Motor neuron (in vitro differentiated cells): ENCODE measurements around the gene ABLIM2. TPM values are rescaled to one million over a fixed set of nuclear protein-coding genes. Genes with fewer than 3 reads are reported as not detected.

Source experiments
- ATAC-seq, 8 experiments: fragments of 200-7000 bp; cut with Tn5 transposase; replicated peaks in 6 of 8; 2 replicates each; pipeline ENCODE4 v1.8.0; 2021; ENCODE audit warnings: mild to moderate bottlenecking in 8 of 8, moderate library complexity in 8 of 8
- H3K27ac ChIP-seq, 2 donors: fragments of 250-450 bp; sonication (Bioruptor Pico); 2 replicates each; pipeline ENCODE4 v1.9.0; 2021; ENCODE audit warnings: antibody characterized with exemption in 2 of 2, mild to moderate bottlenecking in 2 of 2, moderate library complexity in 1 of 2
- H3K4me1 ChIP-seq, 2 donors: fragments of 250-450 bp; sonication (Bioruptor Pico); replicated peaks in 1 of 2; 2 replicates each; pipeline ENCODE4 v1.6.1; 2021; ENCODE audit warnings: antibody characterized with exemption in 2 of 2, mild to moderate bottlenecking in 2 of 2, moderate library complexity in 1 of 2
- H3K4me3 ChIP-seq, 5 donors: fragments of 250-450 bp; sonication (Bioruptor Pico); 2 replicates each; pipeline ENCODE4 v1.9.0; 2021; ENCODE audit warnings: antibody characterized with exemption in 5 of 5, mild to moderate bottlenecking in 5 of 5, moderate library complexity in 4 of 5
- WGBS, 10 experiments: fragments of 450-650 bp; shearing (Covaris generic); methylation state at CpG; one replicate each; pipeline ENCODE4 v1.0.0; 2022; 5-methylcytosine and 5-hydroxymethylcytosine counted together
- in situ Hi-C, 9 experiments: fragments of 400-800 bp; cut with MboI; loops; one replicate each; pipeline ENCODE4 v1.15.0; 2021; ENCODE audit warnings: low sequenced_read_pairs in 9 of 9, low pct_unique_long_range_greater_than_20kb in 2 of 9; ENCODE audit not compliant: unreplicated experiment in 9 of 9
- total RNA-seq, 8 experiments: library from RNA; unstranded; fragments of 300-600 nt; gene quantifications; 2 replicates each; pipeline versions ENCODE4 v1.2.3 to v1.2.4, GENCODE V29; 2022

The ABLIM2 gene
- total RNA-seq, 8 experiments from 2014 or later, result 0.58 to 18.7 (median 6.5) TPM

- Histone ChIP-seq H3K4me3 (no peak overlapping the region), H3K27ac (no peak overlapping the region)
These were observed 76.7 kb downstream of the ABLIM2 start for GRCh38 chr4:8081621-8082516.

DNA sequence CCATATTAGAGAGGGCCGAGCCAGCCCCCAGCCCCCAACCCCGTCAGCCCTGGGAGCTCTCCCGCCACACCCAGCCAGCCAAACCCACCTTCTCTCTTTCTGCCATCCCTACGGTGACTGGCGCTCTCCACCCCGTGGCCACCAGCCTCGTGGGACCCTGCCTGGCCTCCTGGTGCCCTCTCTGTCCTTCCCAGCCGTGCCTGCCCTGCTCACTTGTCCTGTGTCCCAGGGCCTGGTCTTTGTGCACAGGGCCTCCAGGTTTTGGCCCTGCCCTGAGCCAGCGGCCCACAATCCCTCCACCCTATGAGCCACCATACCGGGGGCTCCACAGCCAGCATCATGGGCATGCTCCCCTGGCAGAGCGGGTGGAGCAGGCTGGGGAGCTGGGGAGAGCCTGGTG, 77.4 kb downstream of the ABLIM2 start:
- 20 to 100% (median 85%) methylated on average over 1 to 2 of the region's 11 CpGs; no CpG with 5 or more reads in 6 of the 10 experiments for WGBS, 10 experiments
- Histone ChIP-seq H3K4me3 (no peak overlapping the region), H3K4me1 (peaks cover 46 to 47% of the 10 kb centered on the region in 2 donors), H3K27ac (no peak overlapping the region)
- in situ Hi-C loops, result no loop called here
- no peak for ATAC-seq

More at GRCh38 chr4:8081621-8082516, 76.7 kb downstream of the ABLIM2 start:
- ATAC-seq, result peak in 3 of 8 experiments; percentile 3 to 45 (median 24)
- in situ Hi-C loops, result no loop called here
- WGBS, 10 experiments, result 65 to 90% (median 84%) methylated on average over 1 to 14 of the region's 29 CpGs; no CpG with 5 or more reads in 3 of the 10 experiments
- peaks cover 46 to 51% of the 10 kb centered on the region in 2 donors for H3K4me1 ChIP-seq

- peak in 2 of 8 experiments; percentile 13 to 20 for ATAC-seq
- H3K4me1 ChIP-seq, result peaks cover 46 to 47% of the 10 kb centered on the region in 2 donors
- no peak overlapping the region for H3K27ac ChIP-seq
- H3K4me3 ChIP-seq, result no peak overlapping the region
- in situ Hi-C loops, result no loop called here
- WGBS, 10 experiments, result 0 to 51% (median 43%) methylated on average over 1 to 3 of the region's 5 CpGs; no CpG with 5 or more reads in 6 of the 10 experiments
These were observed 77.9 kb downstream of the ABLIM2 start for GRCh38 chr4:8080754-8081065.

GRCh38 chr4:8079916-8080753, 78.5 kb downstream of the ABLIM2 start:
- Histone ChIP-seq H3K4me3 (no peak overlapping the region), H3K4me1 (peaks cover 46 to 47% of the 10 kb centered on the region in 2 donors), H3K27ac (no peak overlapping the region)
- in situ Hi-C loops, result no loop called here
- 0 to 100% (median 21%) methylated on average over 1 to 4 of the region's 21 CpGs; no CpG with 5 or more reads in 3 of the 10 experiments for WGBS, 10 experiments
- peak in 5 of 8 experiments; percentile 6 to 56 (median 49) for ATAC-seq

GRCh38 chr4:8079031-8079885, 79.4 kb downstream of the ABLIM2 start:
- no peak overlapping the region for H3K4me3 ChIP-seq
- in situ Hi-C loops, result no loop called here
- H3K4me1 ChIP-seq, result peaks cover 46 to 47% of the 10 kb centered on the region in 2 donors
- WGBS, 10 experiments, result 2 to 91% (median 56%) methylated on average over 2 to 23 of the region's 32 CpGs
- no peak overlapping the region for H3K27ac ChIP-seq
- ATAC-seq, result peak; percentile 46 to 76 (median 62)

DNA sequence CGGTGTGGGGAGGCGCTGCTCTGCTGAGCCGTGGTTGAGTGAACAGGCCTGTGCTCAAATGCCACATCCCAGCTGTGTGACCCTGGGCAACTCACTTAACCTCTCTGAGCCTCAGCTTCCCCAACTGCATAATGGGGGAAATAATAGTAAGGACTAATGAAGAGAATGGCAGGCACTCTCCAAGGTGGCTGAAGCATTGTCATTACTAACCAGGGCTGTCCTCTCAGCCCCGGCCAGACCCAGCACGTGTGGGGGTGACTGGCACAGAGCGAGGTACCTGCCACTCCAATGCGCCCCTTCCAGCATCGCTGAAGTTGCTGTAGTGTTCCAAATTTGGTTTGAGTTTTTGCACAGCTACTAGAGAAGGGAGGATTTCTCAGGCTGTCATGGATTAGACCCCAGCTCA, 80.0 kb downstream of the ABLIM2 start:
- WGBS, 10 experiments, result 39 to 100% (median 80%) methylated on average over 1 to 5 of the region's 8 CpGs; no CpG with 5 or more reads in 5 of the 10 experiments
- H3K27ac ChIP-seq, result no peak overlapping the region
- H3K4me3 ChIP-seq, result no peak overlapping the region
- peaks cover 44 to 45% of the 10 kb centered on the region in 2 donors for H3K4me1 ChIP-seq
- in situ Hi-C loops, result no loop called here
- ATAC-seq, result no peak

DNA sequence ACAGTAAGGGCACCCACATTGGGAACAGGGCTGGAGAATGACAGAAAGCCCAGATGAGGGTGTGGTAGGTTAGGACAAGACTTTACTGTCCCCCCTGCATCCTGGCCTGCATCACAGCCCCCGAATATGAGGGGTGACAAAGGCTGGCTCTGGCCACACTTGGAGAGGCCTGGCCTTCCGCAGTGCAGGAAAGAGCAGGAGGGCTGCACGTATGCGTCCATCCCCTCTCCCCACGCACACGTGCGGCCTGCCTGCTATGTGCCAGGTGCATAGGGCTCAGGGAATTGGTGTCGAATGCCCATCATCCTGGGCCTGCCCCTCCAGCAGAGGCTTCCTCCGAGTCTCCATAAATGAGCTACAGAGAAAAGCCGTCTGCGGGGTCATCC, 80.5 kb downstream of the ABLIM2 start:
- in situ Hi-C loops, result no loop called here
- WGBS, 10 experiments, result 53 to 93% (median 80%) methylated on average over 3 to 4 of the region's 11 CpGs; no CpG with 5 or more reads in 5 of the 10 experiments
- no peak overlapping the region for H3K27ac ChIP-seq
- no peak for ATAC-seq
- H3K4me1 ChIP-seq, result peaks cover 40 to 45% of the 10 kb centered on the region in 2 donors
- no peak overlapping the region for H3K4me3 ChIP-seq

DNA sequence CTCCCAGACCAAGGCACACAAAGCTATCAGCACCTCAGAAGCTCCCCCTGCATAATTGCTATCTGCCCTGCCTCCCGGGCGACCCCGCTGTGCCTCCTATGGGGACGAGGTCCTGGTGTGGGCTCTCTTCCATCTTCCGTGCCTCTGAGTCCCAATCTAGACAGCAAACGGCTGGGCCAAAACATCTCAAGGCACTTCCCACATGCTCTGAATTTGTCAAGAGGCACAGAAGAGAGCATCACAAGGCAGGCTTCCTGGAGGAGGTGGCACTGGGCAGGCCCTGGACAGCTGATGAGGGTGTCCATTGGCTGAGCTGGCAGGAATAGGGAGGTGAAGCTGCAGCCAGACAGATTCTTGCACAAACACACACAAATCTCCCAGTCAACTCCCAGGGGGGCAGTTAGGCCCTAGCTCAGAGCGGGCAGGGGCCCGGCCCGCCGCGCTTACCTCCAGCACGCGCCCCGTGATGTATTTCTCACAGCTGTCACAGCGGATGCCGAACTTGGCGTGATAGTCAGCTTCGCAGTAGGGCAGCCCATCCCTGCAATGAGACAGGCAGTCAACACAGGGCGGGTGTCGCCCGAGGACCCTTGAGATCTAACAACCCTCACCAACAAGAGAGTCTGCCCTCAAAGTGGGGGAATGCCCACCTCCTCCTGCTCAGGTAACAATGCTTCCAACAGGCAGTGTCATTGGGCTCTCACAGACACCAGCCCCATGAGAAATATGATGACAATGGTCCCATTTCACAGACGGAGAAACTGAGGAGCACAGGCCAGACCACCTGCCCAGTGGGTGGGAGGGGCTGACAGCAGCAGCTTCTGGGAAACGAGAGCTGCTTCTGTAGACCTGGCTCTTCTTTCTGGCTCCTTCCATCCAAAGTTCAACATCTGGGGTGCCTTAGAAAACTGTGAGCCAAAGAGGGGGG, 81.2 kb downstream of the ABLIM2 start:
- no peak overlapping the region for H3K4me3 ChIP-seq
- ATAC-seq, result no peak
- in situ Hi-C loops, result no loop called here
- WGBS, 10 experiments, result 20 to 100% (median 80%) methylated on average over 1 to 15 of the region's 23 CpGs; no CpG with 5 or more reads in 3 of the 10 experiments
- H3K4me1 ChIP-seq, result peaks cover 41 to 47% of the 10 kb centered on the region in 2 donors
- H3K27ac ChIP-seq, result no peak overlapping the region

DNA sequence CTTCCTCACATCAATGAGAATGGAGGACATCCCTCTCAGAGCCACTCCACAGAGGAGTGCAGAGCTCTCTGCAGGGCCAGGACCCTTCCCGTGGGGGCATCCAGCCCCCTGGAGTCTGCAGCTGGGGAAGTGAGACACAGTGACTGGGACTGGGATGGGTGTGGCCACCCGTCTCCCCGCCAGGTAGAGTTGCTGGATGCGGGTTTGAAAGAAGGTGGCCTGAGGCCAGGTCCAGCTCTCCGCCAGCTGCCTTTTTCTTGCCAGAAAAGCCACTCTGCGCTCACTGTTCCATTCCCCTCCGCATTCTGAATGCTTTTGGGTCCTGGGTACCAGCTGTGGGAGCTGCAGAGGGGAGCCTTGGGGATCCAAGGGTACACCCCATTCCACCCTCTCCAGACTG, 82.6 kb downstream of the ABLIM2 start:
- Histone ChIP-seq H3K4me3 (no peak overlapping the region), H3K4me1 (peaks cover 43 to 52% of the 10 kb centered on the region in 2 donors), H3K27ac (no peak overlapping the region)
- no peak for ATAC-seq
- WGBS, 10 experiments, result 10 to 88% (median 88%) methylated on average over 4 to 5 of the region's 7 CpGs; no CpG with 5 or more reads in 7 of the 10 experiments
- in situ Hi-C loops, result no loop called here

- Histone ChIP-seq H3K4me3 (no peak overlapping the region), H3K4me1 (peaks cover 28 to 34% of the 10 kb centered on the region in 2 donors), H3K27ac (no peak overlapping the region)
- WGBS, 10 experiments, result 62 to 100% (median 96%) methylated on average over 2 to 5 of the region's 17 CpGs; no CpG with 5 or more reads in 6 of the 10 experiments
- peak in 3 of 8 experiments; percentile 4 to 12 (median 4) for ATAC-seq
- in situ Hi-C loops, result no loop called here
These were observed 85.3 kb downstream of the ABLIM2 start for GRCh38 chr4:8073206-8073863.

GRCh38 chr4:8072235-8072968, 86.2 kb downstream of the ABLIM2 start:
- H3K4me3 ChIP-seq, result no peak overlapping the region
- in situ Hi-C loops, result no loop called here

More at GRCh38 chr4:8072235-8072968, 86.2 kb downstream of the ABLIM2 start:
- 30 to 100% (median 73%) methylated on average over 2 to 12 of the region's 20 CpGs for WGBS, 10 experiments
- no peak for ATAC-seq
- H3K4me1 ChIP-seq, result peaks cover 28 to 34% of the 10 kb centered on the region in 2 donors
- peak overlapping the region in 1 of 2 donors; percentile 49 for H3K27ac ChIP-seq
